ENCODE data around the gene POLR1C. TPM values are rescaled to one million over a fixed set of nuclear protein-coding genes. Genes with fewer than 3 reads are reported as not detected.
"Not testable (repeated sequence)": the region's sequence is repeated elsewhere in the genome, so short reads cannot be mapped to it uniquely, and the experiment has no call there.

The POLR1C gene
- total RNA-seq, 1 donor from 2014 or later = 75.6 TPM

- no peak for ATAC-seq (ENCODE audit: low read depth)
Measured at GRCh38 chr6:43494766-43495165, 22.1 kb upstream of the POLR1C start.

DNA sequence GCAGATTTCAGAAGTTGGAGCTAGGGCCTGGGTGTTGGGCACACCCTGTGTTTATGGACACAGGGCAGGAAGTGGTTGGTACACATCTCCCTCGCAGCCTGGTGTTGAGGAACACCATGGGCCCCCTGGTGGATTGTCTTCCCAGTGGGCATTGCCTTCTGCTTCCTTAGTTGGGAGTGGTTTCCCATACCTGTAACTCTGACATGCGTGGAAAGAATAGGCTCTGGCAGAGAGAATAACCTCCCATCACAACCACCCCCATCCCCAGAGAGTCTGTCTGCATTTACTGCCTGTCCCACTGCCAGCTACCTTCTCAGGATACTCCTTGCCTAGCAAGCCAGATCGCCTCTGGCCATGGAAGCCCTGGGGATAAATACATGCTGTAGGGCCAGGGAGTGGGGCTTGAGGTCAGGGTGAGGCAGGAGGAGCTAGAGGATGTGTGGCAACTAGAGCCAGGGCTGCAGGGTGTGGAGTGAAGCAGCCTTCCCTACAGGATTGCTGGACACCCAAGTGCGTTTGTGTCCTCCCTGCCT lies 21.4 kb upstream of the POLR1C start:
- Mint-ChIP-seq H3K27ac (no peak overlapping the region), H3K4me1 (peaks cover 7% of the 10 kb centered on the region), H3K9me3 (no peaks in the 10 kb centered on the region), H3K4me3 (no peak overlapping the region), H3K36me3 (ENCODE audit: low read depth) (peaks cover 41% of the 10 kb centered on the region), H3K27me3 (no peaks in the 10 kb centered on the region)
- TF ChIP-seq, protein P1, sequence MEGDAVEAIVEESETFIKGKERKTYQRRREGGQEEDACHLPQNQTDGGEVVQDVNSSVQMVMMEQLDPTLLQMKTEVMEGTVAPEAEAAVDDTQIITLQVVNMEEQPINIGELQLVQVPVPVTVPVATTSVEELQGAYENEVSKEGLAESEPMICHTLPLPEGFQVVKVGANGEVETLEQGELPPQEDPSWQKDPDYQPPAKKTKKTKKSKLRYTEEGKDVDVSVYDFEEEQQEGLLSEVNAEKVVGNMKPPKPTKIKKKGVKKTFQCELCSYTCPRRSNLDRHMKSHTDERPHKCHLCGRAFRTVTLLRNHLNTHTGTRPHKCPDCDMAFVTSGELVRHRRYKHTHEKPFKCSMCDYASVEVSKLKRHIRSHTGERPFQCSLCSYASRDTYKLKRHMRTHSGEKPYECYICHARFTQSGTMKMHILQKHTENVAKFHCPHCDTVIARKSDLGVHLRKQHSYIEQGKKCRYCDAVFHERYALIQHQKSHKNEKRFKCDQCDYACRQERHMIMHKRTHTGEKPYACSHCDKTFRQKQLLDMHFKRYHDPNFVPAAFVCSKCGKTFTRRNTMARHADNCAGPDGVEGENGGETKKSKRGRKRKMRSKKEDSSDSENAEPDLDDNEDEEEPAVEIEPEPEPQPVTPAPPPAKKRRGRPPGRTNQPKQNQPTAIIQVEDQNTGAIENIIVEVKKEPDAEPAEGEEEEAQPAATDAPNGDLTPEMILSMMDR (IDR thresholded peaks at IDR 0.05) = no peak
- intact Hi-C loops (cut with micrococcal nuclease) = no loop called here
- POLR2A ChIA-PET = no interaction called here
- ATAC-seq (ENCODE audit: low read depth) = no peak
- CTCF ChIA-PET = interaction anchor here (1.9 kb wide), 1 partner anchor 39 kb away, joined by 4 read pairs; no protein-coding TSS in a partner anchor
- no peak for DNase-seq

More at GRCh38 chr6:43494766-43495165, 22.1 kb upstream of the POLR1C start:
- TF ChIP-seq, protein P1 (IDR thresholded peaks at IDR 0.05) = no peak
- no peak overlapping the region for H3K4me3 Mint-ChIP-seq
- ChIA-PET POLR2A (interaction anchor here (0.7 kb wide), 1 partner anchor 17 kb away, joined by 3 read pairs; the partner anchor contains the start of gene TJAP1), CTCF (interaction anchor here (1.9 kb wide), 1 partner anchor 38 kb away, joined by 4 read pairs; no protein-coding TSS in a partner anchor)
- H3K4me1 Mint-ChIP-seq = peaks cover 7% of the 10 kb centered on the region
- no peak overlapping the region for H3K27ac Mint-ChIP-seq
- H3K36me3 Mint-ChIP-seq (ENCODE audit: low read depth) = peaks cover 41% of the 10 kb centered on the region
- H3K27me3 Mint-ChIP-seq = no peaks in the 10 kb centered on the region
- no peak for DNase-seq
- H3K9me3 Mint-ChIP-seq = no peaks in the 10 kb centered on the region
- intact Hi-C loops (cut with micrococcal nuclease) = no loop called here

DNA sequence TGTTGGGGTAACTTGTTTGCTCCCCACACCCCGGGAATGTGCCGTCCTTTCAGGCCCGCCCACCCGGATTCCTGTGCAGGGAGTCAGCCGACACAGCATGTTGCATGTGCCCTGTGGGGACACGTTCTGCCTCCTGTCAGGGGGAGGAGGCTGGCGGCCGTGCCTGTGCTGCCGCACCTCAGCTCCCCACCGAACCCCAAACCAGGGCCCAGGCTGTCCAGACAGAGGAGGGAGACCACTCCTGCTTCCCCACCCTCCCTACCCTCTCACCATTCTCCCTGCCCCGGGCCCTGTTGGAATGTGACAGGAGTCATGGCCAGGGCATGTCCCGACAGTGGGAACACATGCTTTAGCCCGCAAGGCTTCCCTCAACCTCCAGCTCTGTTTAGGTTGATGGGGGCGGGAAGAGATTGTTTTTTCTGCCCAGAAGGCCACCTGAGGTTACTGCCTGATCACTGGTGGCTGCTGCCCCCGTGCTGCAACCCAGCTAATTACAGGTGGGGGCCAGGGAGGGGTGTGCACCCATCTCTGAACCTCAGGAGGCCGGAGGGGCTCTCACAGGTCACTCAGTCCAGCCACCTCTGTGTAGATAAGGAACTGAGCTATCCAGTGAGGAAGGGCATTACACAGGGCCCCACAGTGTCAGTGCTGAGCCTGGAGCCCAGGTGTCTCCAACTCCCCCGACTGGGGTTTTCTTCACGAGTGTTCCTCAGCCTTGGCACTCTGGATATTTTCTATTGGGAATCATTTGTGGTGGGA lies 20.3 kb upstream of the POLR1C start:
- Mint-ChIP-seq H3K27me3 (no peaks in the 10 kb centered on the region), H3K36me3 (ENCODE audit: low read depth) (peaks cover 50% of the 10 kb centered on the region), H3K4me1 (peaks cover 7% of the 10 kb centered on the region), H3K4me3 (no peak overlapping the region), H3K9me3 (no peaks in the 10 kb centered on the region), H3K27ac (no peak overlapping the region)
- ChIA-PET POLR2A (interaction anchor here (0.8 to 1.1 kb wide), 2 partner anchors 21 to 303 kb away, joined by 3 to 4 read pairs; partner anchors contain the start of genes POLR1C and YIPF3), CTCF (interaction anchor here (1.0 to 1.4 kb wide), 2 partner anchors 10 to 43 kb away, joined by 7 read pairs; no protein-coding TSS in a partner anchor)
- intact Hi-C loops (cut with micrococcal nuclease) = no loop called here
- DNase-seq (no peak), ATAC-seq (ENCODE audit: low read depth) (peak; percentile 60)
- TF ChIP-seq, protein P1 (IDR thresholded peaks at IDR 0.05) = no peak

DNA sequence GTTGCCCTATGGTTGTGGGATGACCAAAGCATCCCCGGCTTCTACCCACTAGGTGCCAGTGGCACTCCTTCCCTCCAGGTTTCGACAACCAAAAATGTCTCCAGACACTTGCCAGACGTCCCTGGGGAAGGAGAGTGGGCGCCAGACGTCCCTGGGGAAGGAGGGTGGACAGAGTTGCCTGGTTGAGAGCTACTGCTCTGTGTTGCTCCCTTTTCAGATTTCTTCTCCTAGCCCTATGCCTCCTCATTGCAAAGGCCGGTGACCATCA lies 19.8 kb upstream of the POLR1C start:
- Mint-ChIP-seq H3K4me3 (no peak overlapping the region), H3K4me1 (peaks cover 7% of the 10 kb centered on the region), H3K27me3 (no peaks in the 10 kb centered on the region), H3K27ac (no peak overlapping the region), H3K36me3 (ENCODE audit: low read depth) (peaks cover 55% of the 10 kb centered on the region), H3K9me3 (no peaks in the 10 kb centered on the region)
- ChIA-PET CTCF (interaction anchor here (1.0 to 1.4 kb wide), 2 partner anchors 10 to 43 kb away, joined by 7 read pairs; no protein-coding TSS in a partner anchor), POLR2A (interaction anchor here (0.8 to 1.1 kb wide), 2 partner anchors 20 to 303 kb away, joined by 3 to 4 read pairs; partner anchors contain the start of genes POLR1C and YIPF3)
- TF ChIP-seq, protein P1 (IDR thresholded peaks at IDR 0.05) = no peak
- ATAC-seq (ENCODE audit: low read depth) (no peak), DNase-seq (no peak)
- intact Hi-C loops (cut with micrococcal nuclease) = no loop called here

DNA sequence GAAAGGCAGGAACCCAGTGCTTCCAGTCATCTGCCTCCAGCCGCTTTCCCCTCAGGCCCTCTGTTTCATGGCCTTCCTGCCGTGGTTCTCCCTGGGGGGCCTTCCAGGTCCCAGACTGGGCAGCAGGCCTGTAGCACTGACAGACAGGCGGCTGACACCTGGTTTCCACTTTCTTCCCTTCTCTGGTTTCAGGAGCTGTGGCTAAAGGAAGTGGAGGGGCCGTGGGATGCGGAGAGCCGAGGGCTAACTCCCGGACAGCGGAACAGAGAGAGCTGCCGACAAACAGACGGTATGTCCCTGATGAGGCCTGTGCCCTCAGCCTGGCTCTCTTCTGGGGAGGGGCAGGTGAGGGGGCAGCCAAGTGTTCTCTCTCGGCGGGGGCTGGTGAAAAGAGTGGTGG lies 19.2 kb upstream of the POLR1C start:
- intact Hi-C loops (cut with micrococcal nuclease) = no loop called here
- no peak overlapping the region for H3K4me3 Mint-ChIP-seq
- H3K27ac Mint-ChIP-seq = no peak overlapping the region
- no peaks in the 10 kb centered on the region for H3K9me3 Mint-ChIP-seq
- TF ChIP-seq, protein P1 (IDR thresholded peaks at IDR 0.05) = no peak
- no peak for DNase-seq
- peaks cover 57% of the 10 kb centered on the region for H3K36me3 Mint-ChIP-seq (ENCODE audit: low read depth)
- CTCF ChIA-PET = interaction anchor here (0.7 kb wide), 1 partner anchor 349 kb away, joined by 3 read pairs; no protein-coding TSS in a partner anchor
- no peaks in the 10 kb centered on the region for H3K27me3 Mint-ChIP-seq
- ATAC-seq (ENCODE audit: low read depth) = no peak
- H3K4me1 Mint-ChIP-seq = peaks cover 7% of the 10 kb centered on the region
- POLR2A ChIA-PET = no interaction called here

- H3K27me3 Mint-ChIP-seq; ATAC-seq (ENCODE audit: low read depth); H3K9me3 Mint-ChIP-seq; H3K4me3 Mint-ChIP-seq; H3K27ac Mint-ChIP-seq; H3K4me1 Mint-ChIP-seq; intact Hi-C loops (cut with micrococcal nuclease); DNase-seq: not testable (repeated sequence)
- H3K36me3 Mint-ChIP-seq (ENCODE audit: low read depth) = peaks cover 60% of the 10 kb centered on the region
- CTCF ChIA-PET = interaction anchor here (1.1 kb wide), 1 partner anchor 9 kb away, joined by 3 read pairs; no protein-coding TSS in a partner anchor
- POLR2A ChIA-PET = interaction anchor here (0.6 kb wide), 1 partner anchor 34 kb away, joined by 6 read pairs; no protein-coding TSS in a partner anchor
Measured at GRCh38 chr6:43498291-43498690, 18.6 kb upstream of the POLR1C start.

Measured in activated B cell treated with CpG ODN at 0.5 μM for 24 hours (primary cell).